NOMO-1 (cell line): ENCODE data around the gene CYP3A5.
"Not testable (repeated sequence)": the region's sequence is repeated elsewhere in the genome, so short reads cannot be mapped to it uniquely, and the experiment has no call there.

Experiments used
- DNase-seq, 2 experiments: peaks; one replicate each; lab custom pipeline; 2025; ENCODE audit not compliant: unreplicated experiment in 2 of 2; lab: John Stamatoyannopoulos, UW

Gene CYP3A5

GRCh38 chr7:99685871-99686608, 6.2 kb upstream of the CYP3A5 start:
- not testable (repeated sequence) for DNase-seq

DNA sequence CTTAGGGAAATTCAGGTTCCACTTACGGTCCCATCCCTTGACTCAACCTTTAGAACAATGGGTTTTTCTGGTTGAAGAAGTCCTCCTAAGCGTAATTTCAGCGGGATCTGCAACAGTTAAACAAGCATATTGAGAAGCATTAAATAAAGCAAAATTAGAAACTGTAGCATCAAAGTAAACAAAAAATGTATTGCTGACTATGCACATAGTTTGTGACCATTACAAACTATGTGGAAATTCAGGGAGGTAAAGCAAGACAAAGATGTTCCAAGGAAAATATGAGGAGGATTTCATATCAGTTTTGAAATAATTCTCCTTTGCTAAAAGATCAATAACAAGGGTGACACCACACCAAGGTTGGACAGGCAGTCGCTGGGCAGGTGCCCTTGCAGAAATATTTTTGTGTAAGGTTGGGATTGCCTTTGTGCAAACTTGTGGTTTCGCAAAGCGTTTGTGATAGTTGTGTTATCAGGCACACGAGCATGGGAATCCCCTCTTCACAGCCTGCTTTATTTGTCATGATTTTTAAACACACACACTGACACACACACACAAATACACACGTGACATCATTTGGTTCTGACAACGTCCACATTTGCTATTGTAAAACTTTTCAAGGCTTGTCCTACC, 5.4 kb upstream of the CYP3A5 start:
- DNase-seq: no peak

DNA sequence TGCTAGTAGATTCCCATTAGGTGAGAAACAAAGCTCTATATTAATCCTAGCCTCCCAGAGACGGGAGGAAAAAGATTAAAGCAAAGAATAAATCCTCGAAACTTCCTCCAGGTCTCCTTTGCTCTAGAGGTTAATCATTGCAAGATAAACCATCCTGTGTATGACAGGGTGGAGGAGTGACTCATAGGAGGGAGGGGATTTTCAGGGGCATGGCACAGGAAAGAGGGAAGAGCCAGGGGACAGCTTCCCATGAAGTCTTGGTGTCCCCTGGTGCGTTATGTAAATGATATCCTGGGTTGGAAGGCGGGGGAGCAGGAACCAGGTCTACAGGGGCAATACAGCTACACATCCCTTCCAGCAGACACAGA, 780 bp downstream of the CYP3A5 start:
- DNase-seq: no peak

GRCh38 chr7:99677648-99678045, 2.1 kb downstream of the CYP3A5 start:
- DNase-seq: no peak

- DNase-seq: no peak
These were observed 2.7 kb downstream of the CYP3A5 start for GRCh38 chr7:99677013-99677647.

- no peak for DNase-seq
These were observed 4.6 kb downstream of the CYP3A5 start for GRCh38 chr7:99674995-99675742.

DNA sequence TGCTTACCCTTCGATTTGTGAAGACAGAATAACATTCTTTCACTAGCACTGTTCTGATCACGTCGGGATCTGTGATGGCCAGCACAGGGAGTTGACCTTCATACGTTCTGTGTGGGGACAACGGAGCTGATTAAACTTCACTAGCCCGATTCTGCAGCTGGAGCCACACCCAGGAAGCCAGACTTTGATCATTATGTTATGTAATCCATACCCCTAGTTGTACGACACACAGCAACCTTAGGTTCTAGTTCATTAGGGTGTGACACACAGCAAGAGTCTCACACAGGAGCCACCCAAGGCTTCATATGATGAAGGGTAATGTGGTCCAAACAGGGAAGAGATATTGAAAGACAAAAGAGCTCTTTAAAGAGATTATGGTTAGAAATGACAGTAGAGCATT, 7.2 kb downstream of the CYP3A5 start:
- no peak for DNase-seq

DNA sequence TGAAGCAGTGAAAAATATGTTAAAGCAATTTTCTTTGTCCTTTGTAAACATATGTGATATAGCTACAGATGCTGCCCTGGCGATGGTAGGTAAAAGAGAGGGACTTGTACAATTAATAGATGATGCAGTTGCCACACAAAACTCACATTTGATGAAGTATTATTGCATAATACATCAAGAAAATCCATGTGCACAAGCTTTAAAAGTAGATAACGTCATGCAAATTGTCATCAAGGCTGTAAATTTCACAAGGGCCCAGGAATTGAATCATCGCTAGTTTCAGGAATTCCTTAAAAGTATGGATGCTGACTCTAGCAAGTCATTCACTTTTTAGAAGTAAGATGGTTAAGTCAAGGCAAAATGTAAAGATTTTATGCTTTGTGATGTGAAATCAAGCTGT, 10.0 kb downstream of the CYP3A5 start:
- no peak for DNase-seq

GRCh38 chr7:99668541-99668940, 11.3 kb downstream of the CYP3A5 start:
- DNase-seq: no peak

- DNase-seq: no peak
These were observed 12.6 kb downstream of the CYP3A5 start for GRCh38 chr7:99667179-99667578.

DNA sequence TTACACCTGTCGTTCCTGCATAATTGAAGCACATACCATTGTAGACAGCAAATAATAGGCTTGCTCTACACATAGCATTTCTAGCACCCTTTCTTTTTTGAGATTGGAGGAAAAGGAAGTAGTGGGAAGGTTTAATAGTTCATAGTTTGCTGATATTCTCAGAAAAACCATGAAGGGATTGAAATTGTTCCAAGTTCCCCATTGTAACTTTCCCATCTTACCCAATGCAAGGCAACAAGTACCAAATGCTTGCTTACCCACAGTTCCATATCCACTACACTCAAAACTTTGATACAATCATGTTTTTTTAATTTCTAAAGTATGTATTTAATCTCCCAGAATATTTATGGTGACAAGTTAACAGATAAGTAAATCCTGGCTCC, 13.8 kb downstream of the CYP3A5 start:
- DNase-seq: no peak

- DNase-seq: no peak
These were observed 14.3 kb downstream of the CYP3A5 start for GRCh38 chr7:99665312-99666012.

- DNase-seq: not testable (repeated sequence)
These were observed 21.9 kb downstream of the CYP3A5 start for GRCh38 chr7:99657879-99658278.

DNA sequence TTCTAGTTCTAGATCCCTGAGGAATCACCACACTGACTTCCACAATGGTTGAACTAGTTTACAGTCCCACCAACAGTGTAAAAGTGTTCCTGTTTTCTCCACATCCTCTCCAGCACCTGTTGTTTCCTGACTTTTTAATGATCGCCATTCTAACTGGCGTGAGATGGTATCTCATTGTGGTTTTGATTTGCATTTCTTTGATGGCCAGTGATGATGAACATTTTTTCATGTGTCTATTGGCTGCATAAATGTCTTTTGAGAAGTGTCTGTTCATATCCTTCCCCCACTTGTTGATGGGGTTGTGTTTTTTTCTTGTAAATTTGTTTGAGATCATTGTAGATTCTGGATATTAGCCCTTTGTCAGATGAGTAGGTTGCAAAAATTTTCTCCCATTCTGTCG, 25.2 kb downstream of the CYP3A5 start:
- DNase-seq: not testable (repeated sequence)

DNA sequence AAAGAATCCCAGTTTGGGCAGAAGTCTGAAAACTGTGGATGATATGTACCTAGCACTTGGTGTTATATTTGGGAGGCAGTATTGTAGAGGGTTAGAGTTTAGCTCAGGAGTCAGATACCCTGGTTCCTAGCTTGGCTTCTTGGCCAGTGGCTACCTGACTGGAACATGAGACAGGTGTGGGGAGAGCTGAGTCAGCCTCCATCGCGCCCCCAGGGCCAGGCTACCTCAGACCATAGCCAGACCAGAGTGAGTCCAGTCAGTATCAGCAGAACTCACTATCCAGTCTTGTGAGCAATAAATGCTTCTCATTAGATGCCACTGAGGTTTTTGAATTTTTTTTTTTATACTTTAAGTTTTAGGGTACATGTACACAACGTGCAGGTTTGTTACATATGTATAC, 26.0 kb downstream of the CYP3A5 start:
- DNase-seq: no peak

GRCh38 chr7:99653269-99653668, 26.5 kb downstream of the CYP3A5 start:
- DNase-seq: not testable (repeated sequence)

DNA sequence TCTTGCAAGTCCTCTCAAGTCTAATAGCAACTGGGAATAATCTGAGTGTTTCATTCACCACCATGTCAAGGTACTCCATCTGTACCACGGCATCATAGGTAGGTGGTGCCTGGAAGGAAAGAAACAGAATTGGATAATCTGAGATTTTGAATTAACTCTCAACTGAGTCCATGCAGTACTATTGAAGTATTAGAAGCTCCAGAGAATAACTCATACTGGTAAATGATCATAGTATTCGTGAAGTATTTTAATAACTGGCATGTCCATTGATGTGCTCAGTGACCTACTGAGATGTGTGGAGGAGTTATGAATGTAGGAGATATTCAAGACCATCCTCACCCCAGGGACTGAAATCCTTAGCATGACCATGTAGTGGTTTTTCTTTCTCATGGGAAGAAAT, 27.1 kb downstream of the CYP3A5 start:
- DNase-seq: no peak

DNA sequence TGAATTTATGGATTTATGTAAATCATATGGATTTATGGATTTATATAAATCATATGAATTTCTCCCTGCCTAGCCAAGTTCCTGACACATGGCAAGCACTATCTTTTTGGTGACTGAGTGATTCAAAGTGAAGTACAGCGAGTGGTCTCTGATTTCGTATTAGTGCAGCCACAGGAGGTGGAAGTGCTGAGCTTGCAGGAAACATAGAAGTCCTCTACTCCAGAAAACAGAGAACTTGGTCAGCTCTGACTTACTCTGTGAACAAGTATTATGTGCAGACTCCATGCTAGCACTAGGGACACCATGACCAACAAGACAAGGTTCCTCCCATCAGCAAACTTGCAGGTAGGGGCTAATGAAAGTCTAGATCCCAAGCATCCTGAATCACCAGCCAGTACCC, 28.5 kb downstream of the CYP3A5 start:
- DNase-seq: no peak

DNA sequence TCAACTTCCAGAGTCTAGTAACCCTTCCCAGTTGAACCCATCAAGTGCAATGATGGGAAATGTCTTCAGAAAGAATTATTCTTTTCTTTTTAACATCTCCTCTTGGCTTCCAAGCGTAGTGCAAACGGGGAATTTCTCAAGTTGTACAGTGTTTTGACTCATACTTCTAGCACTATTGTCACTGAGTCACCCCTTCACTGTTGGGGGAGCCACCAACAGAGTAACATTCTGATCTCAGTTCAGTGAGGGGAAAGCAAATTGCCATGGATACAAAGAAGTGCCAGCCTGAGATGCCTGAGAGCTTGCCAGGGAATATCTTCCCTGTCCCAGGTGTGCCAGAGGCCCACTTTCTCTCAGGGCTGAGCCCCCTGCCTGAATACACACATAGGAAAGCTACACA, 31.0 kb downstream of the CYP3A5 start:
- no peak for DNase-seq

DNA sequence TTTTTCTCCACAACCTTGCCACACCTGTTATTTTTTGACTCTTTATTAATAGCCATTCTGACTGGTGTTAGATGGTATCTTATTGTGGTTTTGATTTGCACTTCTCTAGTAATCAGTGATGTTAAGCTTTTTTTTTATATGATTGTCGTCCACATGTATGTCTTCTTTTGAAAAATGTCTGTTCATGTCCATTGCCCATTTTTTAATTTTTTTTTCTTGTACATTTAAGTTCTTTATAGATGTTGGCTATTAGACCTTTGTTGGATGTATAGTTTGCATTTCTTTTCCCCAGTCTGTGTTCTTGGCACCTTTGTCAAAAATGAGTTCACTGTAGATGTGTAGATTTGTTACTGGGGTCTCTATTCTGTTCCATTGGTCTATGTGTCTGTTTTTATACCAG, 34.2 kb downstream of the CYP3A5 start:
- DNase-seq: no peak

DNA sequence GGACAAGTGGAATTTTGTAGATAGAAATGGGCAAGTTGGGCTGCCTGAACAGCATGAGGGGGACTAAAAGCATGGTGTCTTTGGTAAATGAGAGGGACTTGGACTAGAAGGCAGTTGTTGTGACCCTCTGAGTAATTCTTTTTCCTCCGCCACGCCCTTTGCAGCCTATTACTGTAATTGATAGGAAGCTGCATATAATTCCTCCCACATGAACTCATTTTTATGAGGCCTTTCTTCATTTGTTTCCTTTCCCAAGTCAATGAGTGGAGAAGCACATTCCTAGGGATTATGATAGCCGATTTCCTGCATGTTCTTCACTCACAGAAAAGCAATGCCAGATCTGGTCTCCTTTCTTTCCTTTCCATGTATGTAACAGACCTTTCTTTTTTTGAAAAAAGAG, 35.4 kb downstream of the CYP3A5 start:
- DNase-seq: no peak
